GM23338 (cell line): ENCODE data around the gene EMC6. TPM values are rescaled to one million over a fixed set of nuclear protein-coding genes. Genes with fewer than 3 reads are reported as not detected.

ENCODE experiments used
- ATAC-seq: fragments of 200-7000 bp; cut with Tn5 transposase; 3 replicates; pipeline ENCODE4 v1.9.1; 2020
- DNase-seq: peaks from one replicate; pipeline ENCODE4 v3.0.0-alpha.2; 2015; ENCODE audit warnings: low spot score
- H2AFZ ChIP-seq: fragments of 200-600 bp; sonication (generic); 2 replicates; pipeline ENCODE4 v1.8.0; 2016; ENCODE audit warnings: antibody characterized with exemption, mild to moderate bottlenecking, moderate library complexity
- H3F3A ChIP-seq: fragments of 200-600 bp; sonication (generic); replicated peaks from 2 replicates; pipeline ENCODE4 v1.8.0; 2017; ENCODE audit warnings: antibody characterized with exemption, mixed run types, low read depth
- H3K27ac ChIP-seq: fragments of 200-600 bp; sonication (generic); 2 replicates; pipeline ENCODE4 v1.6.1; 2016; ENCODE audit warnings: low read depth
- H3K27me3 ChIP-seq: fragments of 200-600 bp; sonication (generic); 2 replicates; pipeline ENCODE4 v1.8.0; 2016; ENCODE audit warnings: mild to moderate bottlenecking, mixed run types, moderate library complexity; ENCODE audit not compliant: insufficient read depth
- H3K36me3 ChIP-seq: fragments of 200-600 bp; sonication (generic); 2 replicates; pipeline ENCODE4 v1.8.0; 2016; ENCODE audit warnings: mild to moderate bottlenecking; ENCODE audit not compliant: insufficient read depth
- H3K4me1 ChIP-seq: fragments of 200-600 bp; sonication (generic); 2 replicates; pipeline ENCODE4 v1.8.0; 2016; ENCODE audit warnings: mild to moderate bottlenecking, moderate library complexity; ENCODE audit not compliant: insufficient read depth
- H3K4me2 ChIP-seq: fragments of 200-600 bp; sonication (generic); 2 replicates; pipeline ENCODE4 v1.7.1; 2017; ENCODE audit warnings: mixed run types
- H3K4me3 ChIP-seq: fragments of 200-600 bp; sonication (generic); 2 replicates; pipeline ENCODE4 v1.6.1; 2016; ENCODE audit warnings: mixed run types
- H3K79me2 ChIP-seq: fragments of 200-600 bp; sonication (generic); replicated peaks from 2 replicates; pipeline ENCODE4 v1.8.0; 2017; ENCODE audit warnings: mild to moderate bottlenecking; ENCODE audit not compliant: insufficient read depth
- H3K9me2 ChIP-seq: fragments of 200-600 bp; sonication (generic); 2 replicates; pipeline ENCODE4 v1.8.0; 2017; ENCODE audit not compliant: insufficient read depth
- H4K20me1 ChIP-seq: fragments of 200-600 bp; sonication (generic); replicated peaks from 2 replicates; pipeline ENCODE4 v1.8.0; 2017; ENCODE audit warnings: mild to moderate bottlenecking; ENCODE audit not compliant: insufficient read depth
- H3K27ac Mint-ChIP-seq: 2 replicates; pipeline ENCODE4 v1.8.0; 2020; ENCODE audit warnings: inconsistent platforms, mild to moderate bottlenecking, moderate library complexity, mixed read lengths
- H3K27me3 Mint-ChIP-seq: 3 replicates; pipeline ENCODE4 v1.8.0; 2022; ENCODE audit warnings: low read depth, mild to moderate bottlenecking, moderate library complexity, mixed read lengths, inconsistent platforms; ENCODE audit not compliant: insufficient read depth, poor library complexity
- H3K36me3 Mint-ChIP-seq: 3 replicates; pipeline ENCODE4 v1.8.0; 2021; ENCODE audit warnings: low read depth, mild to moderate bottlenecking, inconsistent platforms, moderate library complexity, mixed read lengths
- H3K4me1 Mint-ChIP-seq: 3 replicates; pipeline ENCODE4 v1.8.0; 2020; ENCODE audit warnings: mild to moderate bottlenecking, inconsistent platforms, mixed read lengths
- H3K4me3 Mint-ChIP-seq: 3 replicates; pipeline ENCODE4 v1.8.0; 2021; ENCODE audit warnings: moderate library complexity, mild to moderate bottlenecking, inconsistent platforms, mixed read lengths
- H3K9me3 Mint-ChIP-seq: 3 replicates; pipeline ENCODE4 v1.8.0; 2020; ENCODE audit warnings: moderate library complexity, mild to moderate bottlenecking, inconsistent platforms, mixed read lengths
- CREB1 ChIP-seq: fragments of 250-450 bp; sonication (Bioruptor Pico); IDR thresholded peaks from 2 replicates; pipeline ENCODE4 v1.5.0; 2020; ENCODE audit warnings: low read depth, mild to moderate bottlenecking, moderate library complexity
- CTCF ChIP-seq, 2 experiments: fragments of 200-600 bp in 1 of 2; sonication (generic) in 1 of 2; conservative IDR thresholded peaks; 2 replicates each; pipeline versions ENCODE4 v1.5.1 to v1.6.1; 2016 to 2017; ENCODE audit warnings: antibody characterized with exemption in 2 of 2, low read depth in 2 of 2, mild to moderate bottlenecking in 2 of 2, moderate library complexity in 1 of 2
- ETS1 ChIP-seq: IDR thresholded peaks from 2 replicates; pipeline ENCODE4 v1.6.1; 2016; ENCODE audit warnings: antibody characterized with exemption
- EZH2 ChIP-seq: fragments of 200-600 bp; sonication (generic); IDR thresholded peaks from one replicate; pipeline ENCODE4 v1.8.0; 2017; ENCODE audit warnings: antibody characterized with exemption, mild to moderate bottlenecking, low read depth; ENCODE audit not compliant: unreplicated experiment
- EZH2phosphoT487 ChIP-seq: fragments of 200-600 bp; sonication (generic); IDR thresholded peaks from one replicate; pipeline ENCODE4 v1.8.1; 2018; ENCODE audit warnings: antibody characterized with exemption; ENCODE audit not compliant: unreplicated experiment
- JUNB ChIP-seq: IDR thresholded peaks from one replicate; pipeline ENCODE4 v1.6.1; 2016; ENCODE audit warnings: antibody characterized with exemption; ENCODE audit not compliant: unreplicated experiment
- NANOG ChIP-seq: IDR thresholded peaks from 2 replicates; pipeline ENCODE4 v1.6.1; 2016; ENCODE audit warnings: antibody characterized with exemption, borderline replicate concordance
- POLR2AphosphoS5 ChIP-seq: IDR thresholded peaks from 2 replicates; pipeline ENCODE4 v1.6.1; 2016; ENCODE audit warnings: antibody characterized with exemption, low read depth
- REST ChIP-seq: IDR thresholded peaks from one replicate; pipeline ENCODE4 v1.6.1; 2018; ENCODE audit warnings: antibody characterized with exemption; ENCODE audit not compliant: unreplicated experiment
- STAT1 ChIP-seq: IDR thresholded peaks from one replicate; pipeline ENCODE4 v1.6.1; 2016; ENCODE audit warnings: antibody characterized with exemption; ENCODE audit not compliant: unreplicated experiment
- ZNF114 ChIP-seq: fragments of 250-450 bp; sonication (Bioruptor Pico); IDR thresholded peaks from 2 replicates; pipeline ENCODE4 v1.5.0; 2020; ENCODE audit warnings: mild to moderate bottlenecking, moderate library complexity
- ZNF331 ChIP-seq: fragments of 250-450 bp; sonication (Bioruptor Pico); IDR thresholded peaks from 2 replicates; pipeline ENCODE4 v1.5.0; 2020; ENCODE audit warnings: low read depth, mild to moderate bottlenecking, moderate library complexity
- polyA plus RNA-seq: library from polyadenylated mRNA; unstranded; fragments of >200 nt; fragmentation: Nextera tagmentation; extraction: Ambion mirVana; gene quantifications from 2 replicates; pipeline ENCODE4 v1.2.1, GENCODE V29; 2016
- total RNA-seq: library from RNA; depleted of rRNA; stranded (reverse); fragments of >200 nt; shearing (Covaris generic); gene quantifications from 2 replicates; pipeline ENCODE4 v1.2.3, GENCODE V29; 2014

Gene EMC6
- total and polyA plus RNA-seq, 2 experiments from 2014 or later = 48.0 to 230 TPM

GRCh38 chr17:3715296-3715695 lies 46.7 kb downstream of the EMC6 start (continued):
- TF ChIP-seq ETS1 (no peak), CREB1 (CRISPR knock-in tag) (no peak), EZH2 (no peak), REST (no peak), EZH2phosphoT487 (no peak), JUNB (no peak), ZNF331 (CRISPR knock-in tag) (no peak)

GRCh38 chr17:3718201-3718600 lies 49.6 kb downstream of the EMC6 start:
- H3K4me2 ChIP-seq = no peak overlapping the region
- Mint-ChIP-seq H3K36me3 (peaks cover 58% of the 10 kb centered on the region), H3K27me3 (peaks cover 1% of the 10 kb centered on the region), H3K4me1 (peaks cover 6% of the 10 kb centered on the region), H3K4me3 (no peak overlapping the region), H3K27ac (no peak overlapping the region), H3K9me3 (no peaks in the 10 kb centered on the region; the same call in 2 of the 3 replicates)
- peaks cover 4% of the 10 kb centered on the region; the same call in 1 of the 2 replicates for H3F3A ChIP-seq
- no peaks in the 10 kb centered on the region for H3K27me3 ChIP-seq
- DNase-seq (no peak), ATAC-seq (no peak)
- no peak overlapping the region for H2AFZ ChIP-seq
- H3K36me3 ChIP-seq = peaks cover 22% of the 10 kb centered on the region
- no peaks in the 10 kb centered on the region for H3K9me2 ChIP-seq
- no peaks in the 10 kb centered on the region; the same call in 1 of the 2 replicates for H4K20me1 ChIP-seq
- peaks cover 6% of the 10 kb centered on the region; the same call in 1 of the 2 replicates for H3K79me2 ChIP-seq
- no peak overlapping the region for H3K4me3 ChIP-seq
- H3K4me1 ChIP-seq = 0 out of 2 replicates have a peak, but pooled peaks cover 8% of the 10 kb centered on the region
- H3K27ac ChIP-seq = no peak overlapping the region
- TF ChIP-seq POLR2AphosphoS5 = no peak
- no peak for TF ChIP-seq REST
- TF ChIP-seq ETS1 = no peak
- TF ChIP-seq CTCF (conservative IDR thresholded peaks at IDR 0.05; ENCODE audit: low read depth in 2 of 2) = no peak
- no peak for TF ChIP-seq CREB1 (CRISPR knock-in tag)
- no peak for TF ChIP-seq EZH2phosphoT487
- TF ChIP-seq NANOG = no peak
- TF ChIP-seq STAT1 = no peak
- TF ChIP-seq ZNF114 (CRISPR knock-in tag) = no peak
- no peak for TF ChIP-seq EZH2
- no peak for TF ChIP-seq JUNB
- no peak for TF ChIP-seq ZNF331 (CRISPR knock-in tag)
